HepG2 (cell line): ENCODE data around the gene ARL4D. TPM values are rescaled to one million over a fixed set of nuclear protein-coding genes. Genes with fewer than 3 reads are reported as not detected.

Experiments
- BCL6 ChIP-seq: IDR thresholded peaks from 2 replicates; pipeline ENCODE4 v1.6.1; 2016; ENCODE audit warnings: missing genetic modification reagents, missing compliant biosample characterization
- GLI4 ChIP-seq: sonication (generic); formaldehyde crosslinking; IDR thresholded peaks from 2 replicates; pipeline ENCODE4 v1.5.1; 2020; ENCODE audit warnings: missing genetic modification reagents, mild to moderate bottlenecking, moderate library complexity, borderline replicate concordance
- IKZF4 ChIP-seq: sonication (generic); formaldehyde crosslinking; IDR thresholded peaks from 2 replicates; pipeline ENCODE4 v1.5.1; 2020; ENCODE audit warnings: borderline replicate concordance, mild to moderate bottlenecking, low read depth, missing genetic modification reagents; ENCODE audit errors: not compliant biosample characterization
- POLR2A ChIP-seq, 2 experiments: IDR thresholded peaks; 2 replicates each; pipeline ENCODE4 v1.6.1; 2011; ENCODE audit warnings: low read depth in 2 of 2, low read length in 2 of 2, mild to moderate bottlenecking in 1 of 2, moderate library complexity in 1 of 2; ENCODE audit not compliant: insufficient read depth in 1 of 2
- TCF12 ChIP-seq, 2 experiments: fragments of 450-650 bp in 1 of 2; sonication (generic) in 1 of 2; formaldehyde crosslinking in 1 of 2; IDR thresholded peaks; 2 replicates each; pipeline versions ENCODE4 v1.6.1 to v1.8.0; 2017 to 2022; ENCODE audit warnings: antibody characterized with exemption in 1 of 2, mild to moderate bottlenecking in 1 of 2, missing genetic modification reagents in 1 of 2, moderate library complexity in 1 of 2
- ZBTB38 ChIP-seq: sonication (generic); formaldehyde crosslinking; IDR thresholded peaks from 2 replicates; pipeline ENCODE4 v1.5.1; 2020; ENCODE audit warnings: mild to moderate bottlenecking, missing genetic modification reagents
- ZBTB40 ChIP-seq, 2 experiments: fragments of 450-650 bp in 1 of 2; sonication (generic) in 1 of 2; formaldehyde crosslinking in 1 of 2; IDR thresholded peaks; 2 replicates each; pipeline versions ENCODE4 v1.6.1 to v1.8.0; 2016 to 2022; ENCODE audit warnings: antibody characterized with exemption in 1 of 2, mild to moderate bottlenecking in 1 of 2, missing genetic modification reagents in 1 of 2
- ZNF34 ChIP-seq: sonication (generic); formaldehyde crosslinking; IDR thresholded peaks from 2 replicates; pipeline ENCODE4 v1.4.0; 2020; ENCODE audit warnings: mild to moderate bottlenecking, missing genetic modification reagents, borderline replicate concordance
- ZNF605 ChIP-seq: sonication (generic); formaldehyde crosslinking; IDR thresholded peaks from 2 replicates; pipeline ENCODE4 v1.8.0; 2022; ENCODE audit warnings: mild to moderate bottlenecking, missing genetic modification reagents
- polyA plus RNA-seq, 8 experiments: library from polyadenylated mRNA; depleted of rRNA in 3 of 8; stranded (reverse) in 7 of 8; unstranded in 1 of 8; fragments of >200 nt; fragmentation: Illumina TruSeq in 4 of 8; extraction: Trizol in 4 of 8; gene quantifications; 2 replicates each; pipeline versions ENCODE4 v1.2.1 to v1.2.3, GENCODE V29; 2011 to 2016; ENCODE audit warnings: low read depth in 4 of 8, missing spikeins in 1 of 8, mixed read lengths in 1 of 8; ENCODE audit not compliant: insufficient read depth in 1 of 8
- total RNA-seq, 5 experiments: library from RNA; depleted of rRNA; stranded (reverse); fragments of >200 nt; fragmentation: Illumina TruSeq; extraction: Trizol; gene quantifications; 2 replicates each; pipeline ENCODE4 v1.2.3, GENCODE V29; 2016; ENCODE audit warnings: low read depth in 1 of 5
- TF ChIP-seq, protein P1 (sequence below): sonication (generic); formaldehyde crosslinking; IDR thresholded peaks from 2 replicates; pipeline ENCODE4 v1.5.1; 2020; ENCODE audit warnings: missing genetic modification reagents, mild to moderate bottlenecking, borderline replicate concordance
- TF ChIP-seq, protein P2 (sequence below): IDR thresholded peaks from 2 replicates; pipeline ENCODE4 v1.6.1; 2016; ENCODE audit warnings: mild to moderate bottlenecking
- TF ChIP-seq, protein P3 (sequence below): sonication (generic); formaldehyde crosslinking; IDR thresholded peaks from 2 replicates; pipeline ENCODE4 v1.4.0; 2020; ENCODE audit warnings: missing genetic modification reagents, borderline replicate concordance
- TF ChIP-seq, protein P4 (sequence below): IDR thresholded peaks from 2 replicates; pipeline ENCODE4 v1.6.1; 2012; ENCODE audit warnings: low read depth, low read length, improper control_type of control experiment

The ARL4D gene
- total and polyA plus RNA-seq, 2 of the 13 experiments (the other 11 are each of a cell fraction or from before 2014, with no cell fraction given): 9.0 to 25.9 TPM

DNA sequence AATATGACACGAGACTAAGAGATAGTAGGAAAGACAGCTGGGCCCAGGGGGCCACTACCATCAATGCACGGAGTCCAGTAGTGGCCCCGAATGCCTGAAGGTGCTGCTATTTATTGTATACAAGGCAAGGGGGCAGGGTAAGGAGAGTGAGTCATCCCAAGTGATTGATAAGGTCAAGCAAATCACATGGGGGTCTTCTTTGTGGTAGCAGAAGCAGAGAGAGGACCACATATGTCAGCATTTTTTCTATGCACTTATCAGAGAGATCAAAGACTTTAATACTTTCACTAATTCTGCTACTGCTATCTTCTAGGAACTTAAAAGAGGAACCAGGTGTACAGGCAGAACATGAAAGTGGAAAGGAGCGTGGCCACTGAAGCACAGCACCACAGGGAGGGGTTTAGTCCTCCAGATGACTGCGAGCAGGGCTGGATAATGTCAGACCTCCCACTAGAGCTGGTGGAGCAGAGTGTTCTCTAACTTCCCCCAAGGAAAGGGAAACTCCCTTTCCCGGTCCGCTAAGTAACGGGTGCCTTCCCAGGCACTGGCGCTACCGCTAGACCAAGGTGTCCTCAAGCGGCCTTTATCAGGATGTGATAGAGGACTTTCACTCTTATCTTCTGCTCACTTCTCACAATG is 26.4 kb upstream of the ARL4D start (continued):
- TF ChIP-seq ZBTB40 (IDR thresholded peaks at IDR 0.05) (no peak), ZBTB40 (CRISPR knock-in tag; IDR thresholded peaks at IDR 0.05) (no peak), IKZF4 (CRISPR knock-in tag) (no peak), ZNF605 (CRISPR knock-in tag) (no peak), TCF12 (IDR thresholded peaks at IDR 0.05) (no peak), TCF12 (CRISPR knock-in tag; IDR thresholded peaks at IDR 0.05) (no peak), ZNF34 (CRISPR knock-in tag) (no peak), POLR2A (IDR thresholded peaks at IDR 0.05; ENCODE audit: insufficient read depth in 1 of 2, low read depth in 2 of 2, low read length in 2 of 2) (no peak), BCL6 (CRISPR knock-in tag) (no peak), ZBTB38 (CRISPR knock-in tag) (0 out of 2 replicates have a peak, but pooled peaks have one; percentile 13), GLI4 (no peak)
- TF ChIP-seq, protein P1, sequence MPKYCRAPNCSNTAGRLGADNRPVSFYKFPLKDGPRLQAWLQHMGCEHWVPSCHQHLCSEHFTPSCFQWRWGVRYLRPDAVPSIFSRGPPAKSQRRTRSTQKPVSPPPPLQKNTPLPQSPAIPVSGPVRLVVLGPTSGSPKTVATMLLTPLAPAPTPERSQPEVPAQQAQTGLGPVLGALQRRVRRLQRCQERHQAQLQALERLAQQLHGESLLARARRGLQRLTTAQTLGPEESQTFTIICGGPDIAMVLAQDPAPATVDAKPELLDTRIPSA: no peak
- TF ChIP-seq, protein P2, sequence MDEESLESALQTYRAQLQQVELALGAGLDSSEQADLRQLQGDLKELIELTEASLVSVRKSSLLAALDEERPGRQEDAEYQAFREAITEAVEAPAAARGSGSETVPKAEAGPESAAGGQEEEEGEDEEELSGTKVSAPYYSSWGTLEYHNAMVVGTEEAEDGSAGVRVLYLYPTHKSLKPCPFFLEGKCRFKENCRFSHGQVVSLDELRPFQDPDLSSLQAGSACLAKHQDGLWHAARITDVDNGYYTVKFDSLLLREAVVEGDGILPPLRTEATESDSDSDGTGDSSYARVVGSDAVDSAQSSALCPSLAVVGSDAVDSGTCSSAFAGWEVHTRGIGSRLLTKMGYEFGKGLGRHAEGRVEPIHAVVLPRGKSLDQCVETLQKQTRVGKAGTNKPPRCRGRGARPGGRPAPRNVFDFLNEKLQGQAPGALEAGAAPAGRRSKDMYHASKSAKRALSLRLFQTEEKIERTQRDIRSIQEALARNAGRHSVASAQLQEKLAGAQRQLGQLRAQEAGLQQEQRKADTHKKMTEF (CRISPR knock-in tag): no peak
- TF ChIP-seq, protein P3, sequence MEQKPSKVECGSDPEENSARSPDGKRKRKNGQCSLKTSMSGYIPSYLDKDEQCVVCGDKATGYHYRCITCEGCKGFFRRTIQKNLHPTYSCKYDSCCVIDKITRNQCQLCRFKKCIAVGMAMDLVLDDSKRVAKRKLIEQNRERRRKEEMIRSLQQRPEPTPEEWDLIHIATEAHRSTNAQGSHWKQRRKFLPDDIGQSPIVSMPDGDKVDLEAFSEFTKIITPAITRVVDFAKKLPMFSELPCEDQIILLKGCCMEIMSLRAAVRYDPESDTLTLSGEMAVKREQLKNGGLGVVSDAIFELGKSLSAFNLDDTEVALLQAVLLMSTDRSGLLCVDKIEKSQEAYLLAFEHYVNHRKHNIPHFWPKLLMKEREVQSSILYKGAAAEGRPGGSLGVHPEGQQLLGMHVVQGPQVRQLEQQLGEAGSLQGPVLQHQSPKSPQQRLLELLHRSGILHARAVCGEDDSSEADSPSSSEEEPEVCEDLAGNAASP (CRISPR knock-in tag): peak; percentile 30; the same call in 1 of the 2 replicates
- TF ChIP-seq, protein P4, sequence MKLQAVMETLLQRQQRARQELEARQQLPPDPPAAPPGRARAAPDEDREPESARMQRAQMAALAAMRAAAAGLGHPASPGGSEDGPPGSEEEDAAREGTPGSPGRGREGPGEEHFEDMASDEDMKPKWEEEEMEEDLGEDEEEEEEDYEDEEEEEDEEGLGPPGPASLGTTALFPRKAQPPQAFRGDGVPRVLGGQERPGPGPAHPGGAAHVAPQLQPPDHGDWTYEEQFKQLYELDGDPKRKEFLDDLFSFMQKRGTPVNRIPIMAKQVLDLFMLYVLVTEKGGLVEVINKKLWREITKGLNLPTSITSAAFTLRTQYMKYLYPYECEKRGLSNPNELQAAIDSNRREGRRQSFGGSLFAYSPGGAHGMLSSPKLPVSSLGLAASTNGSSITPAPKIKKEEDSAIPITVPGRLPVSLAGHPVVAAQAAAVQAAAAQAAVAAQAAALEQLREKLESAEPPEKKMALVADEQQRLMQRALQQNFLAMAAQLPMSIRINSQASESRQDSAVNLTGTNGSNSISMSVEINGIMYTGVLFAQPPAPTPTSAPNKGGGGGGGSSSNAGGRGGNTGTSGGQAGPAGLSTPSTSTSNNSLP: no peak
